Embryonic facial prominence (tissue), 1 donor: ENCODE data around the gene NRP2.

Experiments used
- DNase-seq: peaks from one replicate; pipeline ENCODE4 v3.0.0-alpha.2; 2016; ENCODE audit errors: extremely low spot score

The NRP2 gene

DNA sequence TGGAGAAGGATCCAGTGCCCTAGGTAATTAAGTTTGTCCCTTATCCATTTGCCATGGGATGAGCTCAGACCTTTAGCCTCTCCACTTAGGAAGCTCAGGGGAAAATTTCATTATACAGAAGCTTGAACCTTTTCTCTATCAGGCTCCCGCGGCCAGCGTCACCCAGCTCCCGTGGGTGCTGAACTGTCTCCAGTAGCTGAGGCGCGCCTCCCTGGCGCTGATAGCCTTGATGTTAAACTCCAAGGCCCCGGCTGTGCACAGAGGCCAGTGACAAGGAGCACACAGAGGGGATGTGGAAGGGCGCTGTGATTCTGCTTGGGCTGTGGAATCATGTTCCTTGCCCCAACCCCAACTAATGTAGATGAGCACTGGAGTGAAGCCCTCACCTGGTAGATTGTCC is 50.8 kb downstream of the NRP2 start:
- no peak for DNase-seq

GRCh38 chr2:205733648-205734047 is 51.3 kb downstream of the NRP2 start:
- no peak for DNase-seq

DNA sequence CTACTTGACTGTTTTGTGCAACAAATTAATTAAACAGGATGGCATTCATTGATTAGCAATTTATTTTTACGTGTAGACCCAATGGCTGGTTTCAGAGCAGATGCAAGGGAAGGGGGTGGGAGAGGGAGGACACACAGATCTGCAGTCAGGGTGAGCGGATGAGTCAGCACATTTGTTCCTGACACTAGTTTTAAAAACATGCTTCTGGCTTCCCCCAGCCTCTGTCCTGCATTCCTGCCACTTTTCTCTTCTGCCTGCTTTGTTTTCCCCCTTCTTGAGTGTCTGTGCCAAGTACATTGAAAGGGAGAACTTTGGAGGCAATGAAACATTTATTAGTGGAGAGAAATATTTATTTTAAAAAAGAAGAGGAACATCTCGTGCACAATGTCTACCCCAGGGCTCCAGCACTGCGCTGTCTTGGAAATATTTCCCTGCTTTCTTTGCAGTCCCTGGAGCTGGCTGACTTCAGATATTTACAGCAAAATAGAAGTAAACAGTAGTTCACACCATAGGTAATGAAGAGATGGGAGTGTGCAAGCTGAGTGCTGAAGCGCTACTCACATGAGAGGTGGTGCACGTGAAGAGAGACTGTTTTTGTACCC is 52.2 kb downstream of the NRP2 start:
- no peak for DNase-seq

DNA sequence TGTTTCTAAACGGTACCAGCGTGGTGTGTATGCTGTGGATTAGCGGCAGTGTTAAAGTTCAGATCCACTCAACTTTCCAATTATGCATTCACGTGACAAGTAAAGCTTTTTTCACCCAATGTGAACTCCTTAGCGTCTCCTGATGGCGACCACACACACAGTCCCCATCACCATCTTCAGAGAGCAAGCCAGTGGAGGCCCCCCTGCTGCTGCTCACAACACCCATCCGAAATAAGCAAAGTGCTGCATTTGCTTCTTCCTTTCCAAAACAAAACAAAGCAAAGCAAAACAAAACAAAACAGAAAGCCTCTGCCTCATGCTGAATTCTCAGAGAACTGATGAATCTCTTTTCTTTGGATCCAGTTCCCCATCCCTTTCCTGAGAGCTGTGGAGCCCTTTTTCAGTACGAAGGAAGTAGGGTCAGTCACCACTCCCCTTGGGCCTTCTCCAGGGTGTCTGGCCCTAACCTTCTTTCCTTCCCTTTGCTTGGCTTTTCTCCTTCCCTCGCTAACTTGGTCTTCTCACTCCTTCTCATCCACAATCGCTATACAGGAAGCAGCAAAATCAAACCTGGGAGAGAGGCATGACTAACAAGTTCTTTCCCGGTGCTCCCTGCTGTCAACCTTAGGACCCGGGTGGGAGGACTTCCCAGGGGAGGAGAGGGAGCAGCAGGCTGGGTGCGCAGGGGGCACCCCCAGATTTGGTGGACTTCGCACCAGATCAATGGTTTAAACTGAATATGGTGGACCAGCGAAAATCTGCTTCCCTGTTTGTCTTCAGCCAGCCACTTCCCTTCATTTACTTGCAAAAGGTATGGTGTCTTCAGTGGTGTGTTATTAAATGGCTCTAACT is 56.0 kb downstream of the NRP2 start:
- no peak for DNase-seq

DNA sequence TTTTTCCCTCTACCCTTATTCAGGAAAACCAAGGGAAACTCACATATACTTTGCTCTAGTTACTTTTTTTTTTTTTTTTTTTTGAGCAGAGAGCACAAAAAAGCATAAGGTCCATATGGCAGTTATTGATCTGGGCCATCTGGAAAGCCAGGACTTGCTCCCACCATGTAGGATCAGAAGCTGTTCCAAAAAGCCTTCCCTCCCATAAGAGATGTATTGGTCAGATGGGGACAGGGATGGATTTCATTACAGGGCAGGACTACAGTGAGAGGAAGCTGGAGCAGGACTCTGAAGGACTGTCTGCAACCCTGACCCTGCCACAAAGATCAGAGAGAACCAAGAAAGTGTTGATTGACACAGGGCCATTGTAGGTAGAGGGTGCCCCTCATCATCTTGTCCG is 57.3 kb downstream of the NRP2 start:
- no peak for DNase-seq

GRCh38 chr2:205740381-205740780 is 58.1 kb downstream of the NRP2 start:
- DNase-seq = no peak

GRCh38 chr2:205741256-205741978 is 59.1 kb downstream of the NRP2 start:
- DNase-seq = no peak

DNA sequence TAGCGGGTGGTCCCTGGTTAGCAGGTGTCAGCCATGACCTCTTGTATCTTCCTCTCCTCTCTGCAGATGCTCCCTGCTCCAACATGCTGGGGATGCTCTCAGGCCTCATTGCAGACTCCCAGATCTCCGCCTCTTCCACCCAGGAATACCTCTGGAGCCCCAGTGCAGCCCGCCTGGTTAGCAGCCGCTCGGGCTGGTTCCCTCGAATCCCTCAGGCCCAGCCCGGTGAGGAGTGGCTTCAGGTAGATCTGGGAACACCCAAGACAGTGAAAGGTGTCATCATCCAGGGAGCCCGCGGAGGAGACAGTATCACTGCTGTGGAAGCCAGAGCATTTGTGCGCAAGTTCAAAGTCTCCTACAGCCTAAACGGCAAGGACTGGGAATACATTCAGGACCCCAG is 60.8 kb downstream of the NRP2 start:
- DNase-seq = no peak

DNA sequence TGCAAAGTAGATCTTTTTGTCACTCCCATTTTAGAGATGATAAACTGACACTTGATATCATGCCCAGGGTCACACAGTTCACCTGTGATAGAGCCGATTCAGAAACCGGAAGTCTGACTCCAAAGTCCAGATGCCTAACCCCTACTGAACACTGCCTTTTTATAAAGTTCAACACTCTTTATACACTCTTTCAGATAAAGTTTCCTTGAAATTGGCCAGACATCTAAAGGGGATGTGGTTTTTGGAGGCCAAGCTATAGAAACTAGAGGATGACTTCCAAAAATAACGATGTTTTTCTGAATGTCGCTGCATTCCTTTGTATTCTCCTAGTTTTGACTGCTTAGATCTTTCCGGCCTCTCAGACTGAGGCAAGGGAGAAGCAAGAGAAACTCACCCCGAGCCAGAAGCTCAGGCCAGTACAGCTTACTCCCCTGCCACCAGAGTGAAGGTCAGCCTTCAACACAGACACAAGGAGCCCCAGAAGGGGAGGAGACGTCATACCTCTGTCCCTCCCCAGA is 61.8 kb downstream of the NRP2 start:
- DNase-seq = no peak

DNA sequence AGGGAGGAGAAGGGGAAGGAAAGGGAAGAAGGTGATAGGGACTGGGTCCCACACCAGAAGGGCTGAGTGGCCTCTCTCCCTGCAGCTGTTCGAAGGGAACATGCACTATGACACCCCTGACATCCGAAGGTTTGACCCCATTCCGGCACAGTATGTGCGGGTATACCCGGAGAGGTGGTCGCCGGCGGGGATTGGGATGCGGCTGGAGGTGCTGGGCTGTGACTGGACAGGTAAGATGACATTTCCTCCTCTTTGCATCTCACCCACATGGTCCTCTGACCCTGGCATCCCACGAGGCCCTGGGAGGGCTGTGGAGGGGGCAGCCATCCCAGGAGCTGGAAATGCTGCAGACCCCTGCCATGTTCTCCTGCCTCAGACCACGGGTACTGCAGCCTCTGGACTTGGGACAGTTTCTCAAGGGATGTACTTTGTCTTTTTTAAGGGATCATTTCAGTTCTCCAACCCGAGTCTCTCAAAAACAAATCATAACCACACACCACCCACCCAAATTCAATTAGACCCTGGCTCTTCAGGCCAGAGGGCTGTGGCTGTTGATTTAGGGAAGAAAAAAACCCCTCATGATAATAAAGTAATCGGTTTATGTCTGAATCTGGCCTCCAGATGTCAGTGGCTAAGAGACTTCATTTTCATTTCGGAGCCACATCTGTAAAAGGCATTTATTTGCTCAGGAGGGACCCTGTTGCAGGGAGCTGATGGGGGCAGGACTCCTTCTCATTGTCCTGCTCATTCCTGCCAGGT is 63.5 kb downstream of the NRP2 start:
- no peak for DNase-seq

DNA sequence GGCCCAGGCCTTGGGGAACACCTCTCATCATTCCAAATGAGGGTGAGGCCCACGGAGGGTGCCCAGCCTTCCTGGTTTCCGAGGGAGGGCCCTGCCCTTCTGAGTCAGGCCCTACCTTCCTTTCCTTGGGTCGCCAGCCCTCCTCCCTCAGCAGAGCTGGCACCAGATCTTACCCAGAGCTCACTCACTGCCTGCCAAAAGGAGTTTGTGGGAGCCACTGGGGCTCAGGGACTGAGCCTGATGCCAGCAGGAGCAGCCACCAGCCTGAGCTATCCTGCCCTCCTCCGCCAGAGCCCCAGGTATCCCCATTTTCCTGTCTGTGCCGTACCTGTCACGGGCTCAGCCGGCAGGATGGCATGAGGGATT is 64.1 kb downstream of the NRP2 start:
- DNase-seq = no peak

GRCh38 chr2:205747829-205748386 is 65.6 kb downstream of the NRP2 start:
- DNase-seq = no peak

GRCh38 chr2:205748639-205749038 is 66.3 kb downstream of the NRP2 start:
- no peak for DNase-seq

GRCh38 chr2:205749078-205749477 is 66.8 kb downstream of the NRP2 start:
- DNase-seq = no peak

GRCh38 chr2:205750797-205751196 is 68.5 kb downstream of the NRP2 start:
- DNase-seq = peak; percentile 59

GRCh38 chr2:205751569-205752031 is 69.3 kb downstream of the NRP2 start:
- DNase-seq = no peak

- no peak for DNase-seq
Measured at GRCh38 chr2:205752296-205752820, 70.1 kb downstream of the NRP2 start.

- DNase-seq = no peak
Measured at GRCh38 chr2:205752924-205753323, 70.6 kb downstream of the NRP2 start.

- DNase-seq = no peak
Measured at GRCh38 chr2:205754285-205754923, 72.1 kb downstream of the NRP2 start.

DNA sequence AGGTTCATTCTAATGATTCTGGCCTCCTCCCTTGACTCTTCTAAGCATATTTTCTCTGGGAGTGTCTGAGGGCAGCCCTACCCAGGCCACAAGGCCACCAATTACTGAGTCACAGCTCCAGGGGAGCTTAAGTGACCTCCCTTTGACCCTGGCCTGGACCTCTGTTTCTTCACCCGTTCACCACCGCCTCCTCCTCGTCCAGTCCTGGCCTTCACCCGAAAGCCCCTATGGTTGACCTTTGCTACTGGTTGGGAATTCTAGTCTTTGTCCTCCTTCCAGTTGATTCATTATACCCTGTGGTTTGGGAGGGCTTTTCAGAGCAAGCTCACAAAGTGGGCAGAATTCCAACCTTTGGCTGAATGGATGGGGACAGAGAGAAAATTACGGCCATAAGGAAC is 72.6 kb downstream of the NRP2 start:
- DNase-seq = no peak

GRCh38 chr2:205755923-205756322 is 73.6 kb downstream of the NRP2 start:
- DNase-seq = no peak
